ENCODE results near the gene ARL16. TPM values are rescaled to one million over a fixed set of nuclear protein-coding genes. Genes with fewer than 3 reads are reported as not detected.

Gene ARL16
- total RNA-seq, 1 experiment from 2014 or later, result 47.5 TPM

- ATAC-seq, result no peak
- no peak overlapping the region for H3K27ac ChIP-seq (ENCODE audit: low read depth, low read length)
- no peak overlapping the region for H3K4me3 ChIP-seq (replicated peaks in 1 of 2; ENCODE audit: low read depth in 1 of 2, low read length in 2 of 2)
- no peak for DNase-seq (ENCODE audit: low read depth, low spot score)
- H3K27me3 ChIP-seq (ENCODE audit: insufficient read depth, low read length), result no peaks in the 10 kb centered on the region
- no TSS peak for BruUV-seq (replicated peaks)
- no peaks in the 10 kb centered on the region for H3K9me2 ChIP-seq (ENCODE audit: insufficient read depth)
- no peak overlapping the region for H3K9ac ChIP-seq (ENCODE audit: low read length)
- no peak overlapping the region for H3K4me2 ChIP-seq (ENCODE audit: low read length)
- ChIA-PET POLR2A (no interaction called here), RAD21 (ENCODE audit: low non-redundant PET in 1 of 2, low total read pairs in 2 of 2, uncharacterized antibody in 2 of 2, unreplicated experiment in 2 of 2) (no interaction called here), CTCF (interaction anchor here (1.3 kb wide), 1 partner anchor 12 kb away, joined by 3 read pairs; no protein-coding TSS in a partner anchor)
- no peaks in the 10 kb centered on the region for H3K79me2 ChIP-seq (ENCODE audit: insufficient read depth, low read length)
- no peaks in the 10 kb centered on the region for H3K9me3 ChIP-seq (ENCODE audit: control insufficient read depth in 1 of 2, insufficient read depth in 1 of 2, low read depth in 1 of 2, low read length in 2 of 2)
- H2AFZ ChIP-seq (ENCODE audit: low read depth, low read length, poor library complexity, severe bottlenecking), result no peak overlapping the region
- intact Hi-C loops (cut with micrococcal nuclease), result no loop called here
- peaks cover 50% of the 10 kb centered on the region in 2 experiments for H3K4me1 ChIP-seq (ENCODE audit: control insufficient read depth in 1 of 2, insufficient read depth in 2 of 2, low read length in 2 of 2)
- no peak for TF ChIP-seq EZH2phosphoT487 (IDR thresholded peaks at IDR 0.05; ENCODE audit: borderline replicate concordance)
- no peak for TF ChIP-seq SRF (IDR thresholded peaks at IDR 0.05; ENCODE audit: low read depth)
- no peak for TF ChIP-seq SP1 (IDR thresholded peaks at IDR 0.05; ENCODE audit: low read depth)
- TF ChIP-seq ELF1 (IDR thresholded peaks at IDR 0.05; ENCODE audit: borderline replicate concordance, low read depth), result no peak
- TF ChIP-seq POLR2A (IDR thresholded peaks at IDR 0.05; ENCODE audit: borderline replicate concordance, extremely low read depth, insufficient read depth, insufficient read length), result no peak
- no peak for TF ChIP-seq ZFX (IDR thresholded peaks at IDR 0.05)
- TF ChIP-seq CTCF (IDR thresholded peaks at IDR 0.05 in 2 of 3, conservative IDR thresholded peaks at IDR 0.05 in 1 of 3; ENCODE audit: borderline replicate concordance in 1 of 3, insufficient read depth in 1 of 3, low read depth in 2 of 3, low read length in 2 of 3), result no peak
- no peak for TF ChIP-seq EZH2 (IDR thresholded peaks at IDR 0.05)
- TF ChIP-seq SIN3A (IDR thresholded peaks at IDR 0.05; ENCODE audit: low read depth), result no peak
- no peak for TF ChIP-seq FOSL1 (IDR thresholded peaks at IDR 0.05; ENCODE audit: low read depth)
- TF ChIP-seq, protein P1, sequence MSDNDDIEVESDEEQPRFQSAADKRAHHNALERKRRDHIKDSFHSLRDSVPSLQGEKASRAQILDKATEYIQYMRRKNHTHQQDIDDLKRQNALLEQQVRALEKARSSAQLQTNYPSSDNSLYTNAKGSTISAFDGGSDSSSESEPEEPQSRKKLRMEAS (IDR thresholded peaks at IDR 0.05), result no peak
- TF ChIP-seq, protein P2, sequence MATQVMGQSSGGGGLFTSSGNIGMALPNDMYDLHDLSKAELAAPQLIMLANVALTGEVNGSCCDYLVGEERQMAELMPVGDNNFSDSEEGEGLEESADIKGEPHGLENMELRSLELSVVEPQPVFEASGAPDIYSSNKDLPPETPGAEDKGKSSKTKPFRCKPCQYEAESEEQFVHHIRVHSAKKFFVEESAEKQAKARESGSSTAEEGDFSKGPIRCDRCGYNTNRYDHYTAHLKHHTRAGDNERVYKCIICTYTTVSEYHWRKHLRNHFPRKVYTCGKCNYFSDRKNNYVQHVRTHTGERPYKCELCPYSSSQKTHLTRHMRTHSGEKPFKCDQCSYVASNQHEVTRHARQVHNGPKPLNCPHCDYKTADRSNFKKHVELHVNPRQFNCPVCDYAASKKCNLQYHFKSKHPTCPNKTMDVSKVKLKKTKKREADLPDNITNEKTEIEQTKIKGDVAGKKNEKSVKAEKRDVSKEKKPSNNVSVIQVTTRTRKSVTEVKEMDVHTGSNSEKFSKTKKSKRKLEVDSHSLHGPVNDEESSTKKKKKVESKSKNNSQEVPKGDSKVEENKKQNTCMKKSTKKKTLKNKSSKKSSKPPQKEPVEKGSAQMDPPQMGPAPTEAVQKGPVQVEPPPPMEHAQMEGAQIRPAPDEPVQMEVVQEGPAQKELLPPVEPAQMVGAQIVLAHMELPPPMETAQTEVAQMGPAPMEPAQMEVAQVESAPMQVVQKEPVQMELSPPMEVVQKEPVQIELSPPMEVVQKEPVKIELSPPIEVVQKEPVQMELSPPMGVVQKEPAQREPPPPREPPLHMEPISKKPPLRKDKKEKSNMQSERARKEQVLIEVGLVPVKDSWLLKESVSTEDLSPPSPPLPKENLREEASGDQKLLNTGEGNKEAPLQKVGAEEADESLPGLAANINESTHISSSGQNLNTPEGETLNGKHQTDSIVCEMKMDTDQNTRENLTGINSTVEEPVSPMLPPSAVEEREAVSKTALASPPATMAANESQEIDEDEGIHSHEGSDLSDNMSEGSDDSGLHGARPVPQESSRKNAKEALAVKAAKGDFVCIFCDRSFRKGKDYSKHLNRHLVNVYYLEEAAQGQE (IDR thresholded peaks at IDR 0.05; ENCODE audit: low read depth), result no peak
- no peak for TF ChIP-seq YY1 (IDR thresholded peaks at IDR 0.05; ENCODE audit: extremely low read depth, insufficient replicate concordance, low read depth, low read length)
- no peaks in the 10 kb centered on the region for H3K36me3 ChIP-seq (ENCODE audit: control insufficient read depth in 1 of 2, insufficient read depth in 2 of 2, low read length in 2 of 2)
- no peaks in the 10 kb centered on the region for H4K20me1 ChIP-seq (ENCODE audit: insufficient read depth)
These were observed 42.4 kb upstream of the ARL16 start for GRCh38 chr17:81726004-81726403.
